Fibroblast of lung (primary cell): ENCODE measurements around the gene GALNT11. TPM values are rescaled to one million over a fixed set of nuclear protein-coding genes. Genes with fewer than 3 reads are reported as not detected.
A peak's percentile ranks its signal among the peaks of the same experiment; 100 is the strongest.

ENCODE experiments used
- DNase-seq, 2 donors: peaks; one replicate each; pipeline versions ENCODE4 v3.0.0 to v3.0.0-alpha.2; 2010; ENCODE audit warnings: low read depth in 2 of 2
- H2AFZ ChIP-seq: 2 replicates; pipeline ENCODE4 v1.5.1; 2012; ENCODE audit warnings: low read length, control low read depth, inconsistent platforms
- H3K27ac ChIP-seq: 2 replicates; pipeline ENCODE4 v1.5.1; 2011; ENCODE audit warnings: low read length, control low read depth; ENCODE audit not compliant: insufficient read depth
- H3K27me3 ChIP-seq: 2 replicates; pipeline ENCODE4 v1.5.1; 2011; ENCODE audit warnings: mild to moderate bottlenecking, low read length; ENCODE audit not compliant: control insufficient read depth, insufficient read depth
- H3K36me3 ChIP-seq: 2 replicates; pipeline ENCODE4 v1.5.1; 2011; ENCODE audit warnings: low read length; ENCODE audit not compliant: control insufficient read depth, insufficient read depth
- H3K4me1 ChIP-seq: 2 replicates; pipeline ENCODE4 v1.5.1; 2011; ENCODE audit warnings: low read length; ENCODE audit not compliant: control insufficient read depth, insufficient read depth; ENCODE audit errors: extremely low read depth
- H3K4me2 ChIP-seq: 2 replicates; pipeline ENCODE4 v1.5.1; 2011; ENCODE audit warnings: low read length, control low read depth; ENCODE audit not compliant: insufficient read depth; ENCODE audit errors: extremely low read depth
- H3K4me3 ChIP-seq, 4 experiments: fragments of 200-600 bp in 1 of 4; sonication (generic) in 1 of 4; replicated peaks in 1 of 4; 2 replicates each; pipeline ENCODE4 v1.5.1; 2011 to 2016; ENCODE audit warnings: low read length in 4 of 4, low read depth in 3 of 4, mild to moderate bottlenecking in 3 of 4, control low read depth in 2 of 4, inconsistent platforms in 1 of 4, mixed read lengths in 1 of 4; ENCODE audit not compliant: insufficient read depth in 1 of 4; ENCODE audit errors: control extremely low read depth in 1 of 4
- H3K79me2 ChIP-seq: 2 replicates; pipeline ENCODE4 v1.5.1; 2012; ENCODE audit warnings: mild to moderate bottlenecking, low read length, inconsistent platforms; ENCODE audit not compliant: control insufficient read depth, insufficient read depth
- H3K9ac ChIP-seq: 2 replicates; pipeline ENCODE4 v1.5.1; 2011; ENCODE audit warnings: mild to moderate bottlenecking, low read length, control low read depth; ENCODE audit not compliant: insufficient read depth
- H3K9me3 ChIP-seq: 2 replicates; pipeline ENCODE4 v1.5.1; 2012; ENCODE audit warnings: low read depth, low read length; ENCODE audit not compliant: control insufficient read depth, insufficient read depth
- H4K20me1 ChIP-seq: 2 replicates; pipeline ENCODE4 v1.5.1; 2011; ENCODE audit warnings: low read length; ENCODE audit not compliant: control insufficient read depth, insufficient read depth; ENCODE audit errors: extremely low read depth
- EZH2 ChIP-seq: IDR thresholded peaks from 2 replicates; pipeline ENCODE4 v1.5.1; 2012; ENCODE audit warnings: low read length, control low read depth, mild to moderate bottlenecking; ENCODE audit errors: missing control alignments
- polyA plus RNA-seq, 2 donors: library from polyadenylated mRNA; depleted of rRNA in 1 of 2; stranded (reverse) in 1 of 2; unstranded in 1 of 2; fragments of >200 nt; gene quantifications; 2 replicates each; pipeline ENCODE4 v1.2.1, GENCODE V29; 2011 to 2012; ENCODE audit warnings: missing spikeins in 1 of 2
- total RNA-seq: library from RNA; depleted of rRNA; stranded (reverse); fragments of >200 nt; gene quantifications from 2 replicates; pipeline ENCODE4 v1.2.1, GENCODE V29; 2014
- TF ChIP-seq, protein P1 (sequence below), 2 donors: IDR thresholded peaks in 1 of 2; conservative IDR thresholded peaks in 1 of 2; 1 replicate in 1 of 2; 2 replicates in 1 of 2; pipeline ENCODE4 v1.5.1; 2011 to 2012; ENCODE audit warnings: low read length in 2 of 2, control low read depth in 1 of 2, inconsistent platforms in 1 of 2, low read depth in 1 of 2, mild to moderate bottlenecking in 1 of 2

The GALNT11 gene
- total and polyA plus RNA-seq, 2 donors (not counting 1 experiment from before 2014, with no cell fraction given), result 43.8 to 56.3 TPM

DNA sequence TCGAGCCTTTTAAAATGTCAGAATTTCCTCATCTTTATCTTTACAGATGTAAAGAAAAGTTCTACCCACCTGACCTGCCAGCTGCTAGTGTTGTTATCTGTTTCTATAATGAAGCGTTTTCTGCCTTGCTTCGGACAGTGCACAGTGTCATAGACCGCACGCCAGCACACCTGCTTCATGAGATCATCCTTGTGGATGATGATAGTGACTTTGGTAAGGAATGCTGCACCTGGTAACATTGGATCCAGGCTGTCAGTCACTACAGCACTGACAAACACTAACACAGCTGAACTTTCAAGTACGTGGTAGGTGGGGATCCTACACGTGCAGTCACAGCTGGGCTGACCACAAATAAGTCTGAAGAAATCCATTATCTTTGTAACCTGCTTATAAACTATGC lies 77.6 kb downstream of the GALNT11 start:
- Histone ChIP-seq H3K27me3 (no peaks in the 10 kb centered on the region), H3K27ac (no peak overlapping the region), H3K9ac (no peak overlapping the region), H4K20me1 (no peaks in the 10 kb centered on the region), H3K4me2 (no peak overlapping the region), H3K9me3 (no peaks in the 10 kb centered on the region), H3K4me3 (no peak overlapping the region), H3K4me1 (peaks cover 2% of the 10 kb centered on the region), H3K79me2 (no peaks in the 10 kb centered on the region), H3K36me3 (peaks cover 7% of the 10 kb centered on the region), H2AFZ (no peak overlapping the region)
- DNase-seq, result no peak
- TF ChIP-seq EZH2, result no peak
- TF ChIP-seq, protein P1, sequence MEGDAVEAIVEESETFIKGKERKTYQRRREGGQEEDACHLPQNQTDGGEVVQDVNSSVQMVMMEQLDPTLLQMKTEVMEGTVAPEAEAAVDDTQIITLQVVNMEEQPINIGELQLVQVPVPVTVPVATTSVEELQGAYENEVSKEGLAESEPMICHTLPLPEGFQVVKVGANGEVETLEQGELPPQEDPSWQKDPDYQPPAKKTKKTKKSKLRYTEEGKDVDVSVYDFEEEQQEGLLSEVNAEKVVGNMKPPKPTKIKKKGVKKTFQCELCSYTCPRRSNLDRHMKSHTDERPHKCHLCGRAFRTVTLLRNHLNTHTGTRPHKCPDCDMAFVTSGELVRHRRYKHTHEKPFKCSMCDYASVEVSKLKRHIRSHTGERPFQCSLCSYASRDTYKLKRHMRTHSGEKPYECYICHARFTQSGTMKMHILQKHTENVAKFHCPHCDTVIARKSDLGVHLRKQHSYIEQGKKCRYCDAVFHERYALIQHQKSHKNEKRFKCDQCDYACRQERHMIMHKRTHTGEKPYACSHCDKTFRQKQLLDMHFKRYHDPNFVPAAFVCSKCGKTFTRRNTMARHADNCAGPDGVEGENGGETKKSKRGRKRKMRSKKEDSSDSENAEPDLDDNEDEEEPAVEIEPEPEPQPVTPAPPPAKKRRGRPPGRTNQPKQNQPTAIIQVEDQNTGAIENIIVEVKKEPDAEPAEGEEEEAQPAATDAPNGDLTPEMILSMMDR (conservative IDR thresholded peaks at IDR 0.05 in 1 of 2, IDR thresholded peaks at IDR 0.05 in 1 of 2; ENCODE audit: low read depth in 1 of 2, low read length in 2 of 2), result no peak

DNA sequence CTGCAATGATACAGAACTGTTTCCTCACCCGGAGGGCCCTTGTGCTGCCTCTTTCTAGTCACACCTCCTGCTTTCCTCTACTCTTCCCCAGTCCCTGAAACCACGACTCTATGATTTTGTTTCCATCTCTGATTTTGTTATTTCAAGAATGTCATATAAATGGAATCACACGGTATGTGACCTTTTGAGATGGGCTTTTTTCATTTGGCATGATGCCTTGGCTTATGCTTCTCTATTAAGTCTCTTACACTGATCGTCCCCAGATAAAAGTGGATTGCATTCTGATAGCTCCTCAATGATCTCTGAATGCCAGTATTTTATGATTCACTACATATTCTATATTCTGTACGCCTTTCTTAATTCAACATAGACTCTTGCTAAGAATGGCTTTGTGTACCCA lies 78.2 kb downstream of the GALNT11 start:
- Histone ChIP-seq H3K27ac (no peak overlapping the region), H3K4me2 (no peak overlapping the region), H3K9me3 (no peaks in the 10 kb centered on the region), H3K4me1 (peaks cover 2% of the 10 kb centered on the region), H4K20me1 (no peaks in the 10 kb centered on the region), H3K36me3 (peaks cover 7% of the 10 kb centered on the region), H3K9ac (no peak overlapping the region), H3K79me2 (no peaks in the 10 kb centered on the region), H2AFZ (no peak overlapping the region), H3K4me3 (no peak overlapping the region), H3K27me3 (no peaks in the 10 kb centered on the region)
- TF ChIP-seq EZH2, result no peak
- TF ChIP-seq, protein P1 (conservative IDR thresholded peaks at IDR 0.05 in 1 of 2, IDR thresholded peaks at IDR 0.05 in 1 of 2; ENCODE audit: low read depth in 1 of 2, low read length in 2 of 2), result no peak
- peak in 1 of 2 donors; percentile 8 for DNase-seq

DNA sequence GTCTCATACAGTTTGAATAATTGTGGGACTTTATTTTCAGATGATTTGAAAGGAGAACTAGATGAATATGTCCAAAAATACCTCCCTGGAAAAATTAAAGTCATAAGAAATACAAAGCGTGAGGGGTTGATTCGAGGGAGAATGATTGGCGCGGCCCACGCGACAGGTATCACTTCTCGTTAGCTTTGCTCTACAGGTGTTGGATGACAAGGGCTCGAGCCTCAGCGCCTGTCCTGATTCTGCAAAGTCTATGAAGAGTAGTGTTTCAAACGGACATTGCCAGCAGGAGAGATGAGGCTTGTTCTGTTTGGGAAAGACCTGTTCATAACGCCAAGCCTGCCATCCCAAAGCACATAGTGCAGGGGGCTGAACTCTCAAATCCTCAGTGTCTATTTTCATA lies 79.7 kb downstream of the GALNT11 start:
- DNase-seq, result no peak
- Histone ChIP-seq H3K9me3 (no peaks in the 10 kb centered on the region), H3K36me3 (peaks cover 7% of the 10 kb centered on the region), H3K79me2 (no peaks in the 10 kb centered on the region), H3K9ac (no peak overlapping the region), H2AFZ (no peak overlapping the region), H3K4me1 (peaks cover 2% of the 10 kb centered on the region), H3K4me2 (no peak overlapping the region), H3K4me3 (no peak overlapping the region), H4K20me1 (no peaks in the 10 kb centered on the region), H3K27ac (no peak overlapping the region), H3K27me3 (no peaks in the 10 kb centered on the region)
- TF ChIP-seq, protein P1 (conservative IDR thresholded peaks at IDR 0.05 in 1 of 2, IDR thresholded peaks at IDR 0.05 in 1 of 2; ENCODE audit: low read depth in 1 of 2, low read length in 2 of 2), result no peak
- TF ChIP-seq EZH2, result no peak
